ENCODE data around the gene EHD4.

Gene EHD4

GRCh38 chr15:41955807-41956525 is 16.4 kb downstream of the EHD4 start:
- Histone ChIP-seq H3K9ac (no peak overlapping the region), H3K27me3 (ENCODE audit: insufficient read depth, low read depth) (no peaks in the 10 kb centered on the region), H3K4me3 (IDR thresholded peaks at IDR 0.05; ENCODE audit: insufficient read depth, low read depth, low read length) (no peak overlapping the region), H4K20me1 (ENCODE audit: insufficient read depth) (no peaks in the 10 kb centered on the region), H3K27ac (no peak overlapping the region), H3K36me3 (ENCODE audit: insufficient read depth) (no peaks in the 10 kb centered on the region), H3K79me2 (ENCODE audit: insufficient read depth, low read depth) (no peaks in the 10 kb centered on the region), H3K4me1 (ENCODE audit: low read depth, poor library complexity, severe bottlenecking) (no peaks in the 10 kb centered on the region), H2AFZ (ENCODE audit: low read depth) (no peak overlapping the region), H3K4me2 (no peak overlapping the region)
- TF ChIP-seq CTCF (conservative IDR thresholded peaks at IDR 0.05; ENCODE audit: low read depth, low read length): no peak

GRCh38 chr15:41955100-41955499 is 17.3 kb downstream of the EHD4 start:
- Histone ChIP-seq H3K27ac (no peak overlapping the region), H3K36me3 (ENCODE audit: insufficient read depth) (no peaks in the 10 kb centered on the region), H3K27me3 (ENCODE audit: insufficient read depth, low read depth) (no peaks in the 10 kb centered on the region), H3K79me2 (ENCODE audit: insufficient read depth, low read depth) (no peaks in the 10 kb centered on the region), H2AFZ (ENCODE audit: low read depth) (no peak overlapping the region), H3K4me3 (IDR thresholded peaks at IDR 0.05; ENCODE audit: insufficient read depth, low read depth, low read length) (no peak overlapping the region), H3K4me2 (no peak overlapping the region), H4K20me1 (ENCODE audit: insufficient read depth) (no peaks in the 10 kb centered on the region), H3K9ac (no peak overlapping the region), H3K4me1 (ENCODE audit: low read depth, poor library complexity, severe bottlenecking) (no peaks in the 10 kb centered on the region)
- no peak for TF ChIP-seq CTCF (conservative IDR thresholded peaks at IDR 0.05; ENCODE audit: low read depth, low read length)

GRCh38 chr15:41954036-41954435 is 18.3 kb downstream of the EHD4 start:
- Histone ChIP-seq H3K27ac (no peak overlapping the region), H3K36me3 (ENCODE audit: insufficient read depth) (no peaks in the 10 kb centered on the region), H3K9ac (no peak overlapping the region), H3K4me3 (IDR thresholded peaks at IDR 0.05; ENCODE audit: insufficient read depth, low read depth, low read length) (no peak overlapping the region), H2AFZ (ENCODE audit: low read depth) (no peak overlapping the region), H4K20me1 (ENCODE audit: insufficient read depth) (no peaks in the 10 kb centered on the region), H3K4me2 (no peak overlapping the region), H3K4me1 (ENCODE audit: low read depth, poor library complexity, severe bottlenecking) (no peaks in the 10 kb centered on the region), H3K27me3 (ENCODE audit: insufficient read depth, low read depth) (no peaks in the 10 kb centered on the region), H3K79me2 (ENCODE audit: insufficient read depth, low read depth) (no peaks in the 10 kb centered on the region)
- TF ChIP-seq CTCF (conservative IDR thresholded peaks at IDR 0.05; ENCODE audit: low read depth, low read length): no peak

- no peak overlapping the region for H3K4me2 ChIP-seq
- TF ChIP-seq CTCF (conservative IDR thresholded peaks at IDR 0.05; ENCODE audit: low read depth, low read length): no peak
- H4K20me1 ChIP-seq (ENCODE audit: insufficient read depth): no peaks in the 10 kb centered on the region
- H3K36me3 ChIP-seq (ENCODE audit: insufficient read depth): no peaks in the 10 kb centered on the region
- H3K27ac ChIP-seq: no peak overlapping the region
- no peaks in the 10 kb centered on the region for H3K79me2 ChIP-seq (ENCODE audit: insufficient read depth, low read depth)
- H3K4me3 ChIP-seq (IDR thresholded peaks at IDR 0.05; ENCODE audit: insufficient read depth, low read depth, low read length): no peak overlapping the region
- H3K9ac ChIP-seq: no peak overlapping the region
- no peak overlapping the region for H2AFZ ChIP-seq (ENCODE audit: low read depth)
- H3K4me1 ChIP-seq (ENCODE audit: low read depth, poor library complexity, severe bottlenecking): no peaks in the 10 kb centered on the region
- no peaks in the 10 kb centered on the region for H3K27me3 ChIP-seq (ENCODE audit: insufficient read depth, low read depth)
Measured at GRCh38 chr15:41952013-41952563, 20.3 kb downstream of the EHD4 start.

Data from KMS-11 (cell line).